Measurements from ENCODE around the gene LRRC3C. TPM values are rescaled to one million over a fixed set of nuclear protein-coding genes. Genes with fewer than 3 reads are reported as not detected.

Gene LRRC3C, protein sequence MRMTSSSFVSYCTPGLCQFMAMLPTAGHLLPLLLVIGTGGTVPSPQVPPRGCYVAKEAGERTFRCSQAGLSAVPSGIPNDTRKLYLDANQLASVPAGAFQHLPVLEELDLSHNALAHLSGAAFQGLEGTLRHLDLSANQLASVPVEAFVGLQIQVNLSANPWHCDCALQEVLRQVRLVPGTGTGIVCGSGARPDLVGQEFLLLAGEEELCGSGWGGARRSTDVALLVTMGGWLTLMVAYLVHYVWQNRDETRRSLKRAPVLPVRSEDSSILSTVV
- not detected in 2 replicates for total RNA-seq

DNA sequence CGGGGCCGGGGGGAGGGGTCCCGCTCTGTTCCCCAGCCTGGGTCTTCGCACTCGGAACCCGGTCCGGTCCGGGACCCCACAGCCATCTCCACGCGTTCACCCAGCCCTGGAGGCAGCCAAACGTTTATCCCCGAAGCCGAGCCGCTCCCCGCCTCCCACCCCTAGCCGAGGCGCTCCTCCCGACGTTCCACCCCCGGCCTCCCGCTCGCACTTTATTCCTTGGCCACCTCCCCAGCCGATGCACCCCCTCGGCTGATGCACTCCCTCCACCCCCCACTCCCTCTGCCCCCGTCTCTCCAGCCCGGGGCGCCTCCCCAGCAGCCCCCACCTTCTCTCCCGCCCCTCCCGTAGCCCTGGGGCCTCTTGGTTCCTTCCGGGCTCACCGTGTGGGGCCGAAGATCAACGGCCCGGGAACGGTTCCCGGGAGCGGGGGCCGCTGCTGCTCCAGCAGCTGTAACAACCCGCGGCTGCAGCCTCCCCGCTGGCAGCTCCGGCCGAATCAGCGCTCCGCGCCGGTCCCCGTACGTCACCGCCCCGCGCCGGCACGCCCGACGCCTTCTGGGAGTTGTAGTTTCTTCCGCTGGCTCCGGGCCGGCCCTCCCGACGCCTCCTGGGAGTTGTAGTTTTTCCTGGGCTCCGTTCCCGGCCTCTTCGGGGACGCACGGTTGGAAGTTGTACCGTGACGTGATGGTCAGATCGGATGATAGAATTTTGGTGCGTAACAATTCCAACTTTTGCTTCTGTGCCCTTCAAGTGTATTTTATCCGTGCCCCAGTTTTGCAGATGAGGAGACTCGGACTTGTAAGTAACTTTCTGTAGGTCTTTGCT is at the start of gene LRRC3C, which contains the start of gene ORMDL3:
TSS of gene LRRC3C (plus strand) at position 632 of the 828 bp plus-strand sequence. CDS start 13,792 bp downstream, outside the sequence.
TSS of gene ORMDL3 (minus strand) at position 501 of the 828 bp plus-strand sequence. CDS start 3,398 bp downstream, outside the sequence.

DNA sequence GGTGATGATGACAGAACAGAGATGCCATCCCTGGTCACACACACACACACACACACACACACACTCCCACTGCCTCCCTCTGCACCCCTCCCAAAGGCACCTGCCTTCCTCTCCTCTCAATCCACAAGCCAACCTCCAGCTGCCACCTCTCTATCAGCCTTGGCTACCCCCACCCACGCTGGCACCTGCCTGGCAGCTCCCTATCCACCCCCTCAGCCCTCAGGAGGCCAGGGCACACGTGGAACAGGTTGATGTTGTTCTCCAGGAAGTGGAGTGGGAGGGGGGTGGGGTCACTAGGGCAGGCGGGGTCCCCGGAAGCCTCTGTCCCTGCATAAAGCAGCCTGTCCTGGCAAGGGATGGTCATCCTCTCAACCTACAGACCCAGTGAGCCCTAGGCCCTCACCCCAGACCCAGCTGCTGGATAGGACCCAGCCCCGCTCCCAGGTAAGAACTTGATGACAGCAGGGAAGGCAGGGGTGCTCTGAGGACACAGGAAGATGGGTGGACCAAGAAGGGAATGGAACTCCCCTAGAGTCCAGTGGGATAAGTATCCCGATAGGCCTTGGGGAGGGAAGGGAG is 35.2 kb downstream of the LRRC3C start, which contains the start of gene GSDMA:
TSS of gene GSDMA (plus strand) at position 363 of the 579 bp plus-strand sequence. CDS start 2,684 bp downstream, outside the sequence.

DNA sequence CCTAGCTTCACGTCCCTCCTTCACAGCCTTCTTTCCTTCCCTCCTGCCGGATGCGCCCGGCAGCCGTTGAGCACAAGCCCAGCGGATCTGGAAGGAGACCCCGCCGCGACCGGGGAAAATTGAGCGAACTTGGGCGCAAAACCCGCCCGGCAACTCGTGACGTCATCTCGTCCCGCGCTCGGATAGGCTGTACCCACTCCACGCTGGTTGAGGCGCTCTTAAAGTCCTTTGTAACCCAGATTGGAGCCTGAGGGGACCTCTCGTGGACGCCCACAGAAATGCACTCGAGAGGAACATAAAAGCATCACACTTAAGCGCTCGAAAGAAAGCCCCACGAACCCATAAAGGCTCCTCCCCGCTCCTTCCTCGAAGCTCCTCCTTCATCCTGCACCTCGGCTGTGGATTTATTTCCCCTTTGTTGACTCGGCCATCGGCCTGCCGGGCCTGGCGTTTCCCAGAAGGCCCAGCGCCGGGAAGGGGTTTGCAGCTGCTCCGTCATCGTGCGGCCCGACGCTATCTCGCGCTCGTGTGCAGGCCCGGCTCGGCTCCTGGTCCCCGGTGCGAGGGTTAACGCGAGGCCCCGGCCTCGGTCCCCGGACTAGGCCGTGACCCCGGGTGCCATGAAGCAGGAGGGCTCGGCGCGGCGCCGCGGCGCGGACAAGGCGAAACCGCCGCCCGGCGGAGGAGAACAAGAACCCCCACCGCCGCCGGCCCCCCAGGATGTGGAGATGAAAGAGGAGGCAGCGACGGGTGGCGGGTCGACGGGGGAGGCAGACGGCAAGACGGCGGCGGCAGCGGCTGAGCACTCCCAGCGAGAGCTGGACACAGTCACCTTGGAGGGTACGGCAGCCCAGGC is 53.0 kb downstream of the LRRC3C start, which contains the start of gene PSMD3:
TSS of gene PSMD3 (plus strand) at position 457 of the 856 bp plus-strand sequence. CDS start at position 621, 164 bp downstream.

Other genes starting within 250 kb of the LRRC3C start
- 10.8 and 15.0 TPM in 2 replicates for gene PGAP3, start 239.7 kb upstream of the LRRC3C start, total RNA-seq
- gene ERBB2, start 227.7 kb upstream of the LRRC3C start, total RNA-seq, result 27.7 and 34.1 TPM in 2 replicates
- 13.7 and 16.4 TPM in 2 replicates for gene MIEN1, start 197.2 kb upstream of the LRRC3C start, total RNA-seq
- gene GRB7, start 189.8 kb upstream of the LRRC3C start, total RNA-seq, result not detected in 2 replicates
- under 0.01 TPM in 1 of 2 replicates, not detected in the other for gene IKZF3, start 63.4 kb upstream of the LRRC3C start, total RNA-seq
- gene ZPBP2, start 59.5 kb upstream of the LRRC3C start, total RNA-seq, result not detected in 2 replicates
- 3.0 and 8.9 TPM in 2 replicates for gene GSDMB, start 9.1 kb upstream of the LRRC3C start, total RNA-seq
- gene ORMDL3, start 131 bp upstream of the LRRC3C start, total RNA-seq, result 57.9 and 89.4 TPM in 2 replicates
- not detected in 2 replicates for gene GSDMA, start 35.3 kb downstream of the LRRC3C start, total RNA-seq
- 76.9 and 83.2 TPM in 2 replicates for gene PSMD3, start 53.1 kb downstream of the LRRC3C start, total RNA-seq
- gene CSF3, start 87.7 kb downstream of the LRRC3C start, total RNA-seq, result 0.37 and 0.71 TPM in 2 replicates
- 21.5 and 25.7 TPM in 2 replicates for gene MED24, start 126.7 kb downstream of the LRRC3C start, total RNA-seq
- gene THRA, start 135.2 kb downstream of the LRRC3C start, total RNA-seq, result 18.9 and 27.4 TPM in 2 replicates
- gene NR1D1, start 172.9 kb downstream of the LRRC3C start, total RNA-seq, result 0.85 and 1.3 TPM in 2 replicates
- gene MSL1, start 194.2 kb downstream of the LRRC3C start, total RNA-seq, result 30.2 and 38.6 TPM in 2 replicates
- gene CASC3, start 212.8 kb downstream of the LRRC3C start, total RNA-seq, result 19.1 and 20.8 TPM in 2 replicates
- gene RAPGEFL1, start 249.7 kb downstream of the LRRC3C start, total RNA-seq, result 1.00 and 1.8 TPM in 2 replicates